Measurements from ENCODE around the gene RNF121.

Gene RNF121

DNA sequence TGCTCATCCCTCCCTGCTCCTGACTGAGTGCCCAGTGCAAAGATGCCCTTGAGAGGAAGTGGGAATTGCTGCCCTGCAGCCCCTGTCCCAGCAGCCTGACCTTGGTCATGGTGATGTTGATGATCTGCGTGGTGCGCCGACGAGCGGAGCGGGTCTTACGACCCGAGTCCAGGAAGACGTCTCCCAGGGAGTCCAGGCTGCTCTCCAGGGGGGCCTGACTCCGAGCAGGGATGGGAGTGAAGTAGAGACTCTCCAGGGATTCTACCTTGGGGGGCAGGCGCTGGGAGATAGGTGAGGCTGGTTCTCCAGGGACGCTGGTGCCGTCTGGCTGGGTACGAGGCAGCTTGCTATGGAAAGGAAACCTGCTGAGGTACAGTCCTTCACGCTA is 78.2 kb downstream of the RNF121 start:
- no peak for DNase-seq

DNA sequence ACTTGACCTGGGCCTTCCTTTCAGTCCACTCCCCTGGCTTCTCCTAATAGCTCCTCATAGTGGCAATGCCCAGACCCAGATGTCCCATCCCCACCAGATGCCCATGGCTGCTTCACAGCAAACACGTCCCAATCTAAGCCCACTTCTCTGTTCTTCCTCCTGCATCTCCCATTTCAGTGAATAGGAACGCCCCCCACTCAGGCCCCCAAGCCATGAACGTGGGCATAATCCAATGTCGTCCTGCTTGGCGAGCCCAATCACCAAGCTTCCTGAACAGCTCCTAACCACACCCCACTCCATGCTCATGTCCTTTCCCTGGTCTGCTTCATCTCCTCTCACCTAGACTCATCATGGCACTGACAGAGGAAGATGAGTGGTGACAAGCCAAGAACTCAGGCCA is 78.7 kb downstream of the RNF121 start:
- DNase-seq, result no peak

DNA sequence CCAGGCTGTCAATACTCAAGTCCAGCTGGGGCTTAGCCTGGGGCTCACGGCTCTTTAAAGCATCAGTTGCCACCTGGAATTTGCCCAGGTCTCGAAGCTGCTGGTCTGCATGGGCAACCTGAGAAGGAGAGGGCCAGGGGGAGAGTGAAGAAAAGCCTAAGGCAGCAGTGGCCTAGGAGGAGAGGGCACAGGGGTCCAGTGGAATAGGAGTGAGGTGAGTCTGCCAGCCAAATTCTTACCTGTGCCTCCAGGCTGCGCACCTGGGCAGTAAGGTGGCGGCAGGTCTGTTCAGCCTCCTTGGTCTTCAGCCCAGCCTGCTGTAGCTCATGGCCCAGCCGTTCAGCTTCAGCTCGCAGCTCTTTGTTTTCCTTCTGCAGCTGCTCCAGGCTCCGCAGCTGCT is 79.9 kb downstream of the RNF121 start:
- DNase-seq, result no peak

DNA sequence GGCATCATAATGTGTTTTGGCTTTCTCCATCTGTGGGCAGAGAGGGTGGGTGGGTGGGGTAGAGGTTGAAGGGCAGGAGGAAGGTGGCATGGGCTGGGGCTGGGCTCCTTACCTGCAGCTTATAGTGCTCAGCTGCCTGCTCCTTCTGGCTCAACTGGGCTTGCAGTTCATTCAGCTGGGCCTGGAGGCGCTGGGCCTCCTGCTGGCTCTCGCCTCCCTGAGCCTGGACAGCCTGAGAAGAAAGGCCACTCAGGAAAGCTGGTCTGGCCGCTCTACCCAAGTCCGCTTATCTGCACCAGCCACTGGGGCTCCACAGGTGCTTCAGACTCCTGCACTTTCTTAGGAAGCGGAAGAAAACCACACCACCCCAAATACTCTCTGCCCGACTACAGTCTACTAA is 80.3 kb downstream of the RNF121 start:
- DNase-seq, result no peak

DNA sequence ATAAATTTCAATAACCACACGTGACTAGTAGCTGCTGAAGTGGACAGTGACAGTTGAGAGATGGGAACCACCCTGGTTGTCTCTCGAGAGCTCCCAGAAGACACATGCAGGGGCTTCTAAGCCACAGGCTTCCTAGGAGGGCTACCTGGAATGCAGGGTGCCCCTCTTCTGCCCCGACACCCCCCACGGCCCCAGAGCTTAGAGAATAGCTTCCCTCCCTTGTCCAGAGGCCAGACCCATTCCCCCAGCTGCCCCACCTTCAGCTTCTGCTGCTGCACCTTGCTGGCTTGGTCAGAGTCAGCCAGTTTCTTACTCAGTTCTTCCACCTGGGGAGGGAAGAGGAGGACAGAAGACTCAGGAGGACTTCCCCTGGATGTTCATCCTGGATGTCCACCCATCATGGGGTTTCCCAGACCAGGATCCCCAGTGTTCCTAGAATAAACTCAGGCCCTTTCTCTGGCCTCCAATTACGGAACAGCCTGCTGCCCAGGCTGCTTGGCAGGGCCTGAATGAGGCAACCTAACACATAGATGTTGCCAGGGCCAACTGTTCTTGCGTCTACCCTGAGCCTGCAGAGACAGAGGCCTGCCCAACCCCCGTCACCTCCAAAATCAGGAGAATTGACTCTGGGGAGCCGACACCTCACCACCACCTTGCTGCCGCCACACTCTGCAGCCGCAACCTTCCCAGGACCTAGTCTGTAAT is 81.8 kb downstream of the RNF121 start:
- DNase-seq, result no peak

DNA sequence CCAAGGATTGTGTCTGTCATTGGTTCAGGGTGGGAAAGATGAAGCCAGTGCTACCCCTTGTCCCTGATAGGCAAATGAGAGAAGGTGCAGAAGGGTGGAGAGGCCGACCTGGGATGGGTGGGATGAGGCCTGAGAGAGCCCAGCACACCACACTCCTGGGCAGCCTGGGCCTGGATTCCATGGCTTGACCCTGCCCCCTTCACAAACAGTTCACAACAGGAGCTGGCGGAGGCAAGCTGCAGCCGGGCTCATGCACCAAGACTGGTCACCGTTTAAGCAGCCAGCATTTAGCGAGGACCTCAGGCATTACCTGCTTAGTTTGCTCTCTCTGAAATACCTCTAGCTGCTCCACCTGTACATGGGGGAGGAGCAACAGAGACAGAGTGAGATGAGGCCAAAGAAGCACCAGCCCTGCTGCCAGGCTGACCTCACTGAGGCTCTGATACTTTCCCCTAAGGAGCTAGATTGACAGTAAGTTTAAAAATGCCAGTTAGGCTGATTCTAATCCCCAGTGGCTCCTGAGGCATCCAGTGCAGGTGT is 83.3 kb downstream of the RNF121 start:
- DNase-seq, result no peak

DNA sequence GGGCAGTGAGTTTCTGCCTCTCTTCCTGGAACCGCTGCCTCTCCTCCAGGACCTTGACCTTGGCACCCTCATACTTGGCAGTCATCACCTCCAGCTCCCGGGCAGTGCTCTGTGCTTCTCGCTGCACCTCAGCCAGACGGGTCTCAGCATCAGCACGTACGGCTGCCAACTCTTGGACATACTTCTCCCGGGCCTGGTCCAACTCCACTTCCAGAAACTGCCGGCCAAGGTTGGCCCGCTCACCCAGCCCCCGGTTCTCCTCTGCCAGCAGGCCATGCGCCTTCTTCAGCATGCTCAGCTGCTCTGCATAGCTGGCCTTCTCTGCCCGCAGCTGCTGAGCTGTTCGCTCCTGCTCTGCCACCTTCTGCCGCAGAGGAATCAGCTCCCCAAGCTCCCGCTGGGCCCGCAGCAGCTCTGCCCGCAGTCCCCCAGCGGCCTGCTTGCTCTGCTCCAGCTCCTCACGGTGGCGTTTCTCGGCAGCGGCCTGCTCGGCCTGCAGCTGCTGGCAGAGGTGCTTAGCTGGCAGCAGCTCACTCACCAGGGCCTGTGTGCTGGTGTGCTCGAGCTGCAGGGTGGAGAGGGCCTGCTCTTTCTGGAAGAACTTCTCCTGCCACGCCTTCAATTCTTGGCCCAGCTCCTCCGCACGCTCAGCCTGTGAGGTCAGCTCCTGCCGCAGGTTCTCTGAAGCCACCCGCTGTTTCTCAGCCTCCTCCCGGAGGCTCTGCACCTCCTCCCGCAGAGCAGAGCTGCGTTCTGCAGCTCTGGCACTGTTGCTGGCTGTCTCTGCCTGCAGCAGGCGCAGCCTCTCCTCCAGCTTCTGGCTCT is 84.3 kb downstream of the RNF121 start:
- no peak for DNase-seq

DNA sequence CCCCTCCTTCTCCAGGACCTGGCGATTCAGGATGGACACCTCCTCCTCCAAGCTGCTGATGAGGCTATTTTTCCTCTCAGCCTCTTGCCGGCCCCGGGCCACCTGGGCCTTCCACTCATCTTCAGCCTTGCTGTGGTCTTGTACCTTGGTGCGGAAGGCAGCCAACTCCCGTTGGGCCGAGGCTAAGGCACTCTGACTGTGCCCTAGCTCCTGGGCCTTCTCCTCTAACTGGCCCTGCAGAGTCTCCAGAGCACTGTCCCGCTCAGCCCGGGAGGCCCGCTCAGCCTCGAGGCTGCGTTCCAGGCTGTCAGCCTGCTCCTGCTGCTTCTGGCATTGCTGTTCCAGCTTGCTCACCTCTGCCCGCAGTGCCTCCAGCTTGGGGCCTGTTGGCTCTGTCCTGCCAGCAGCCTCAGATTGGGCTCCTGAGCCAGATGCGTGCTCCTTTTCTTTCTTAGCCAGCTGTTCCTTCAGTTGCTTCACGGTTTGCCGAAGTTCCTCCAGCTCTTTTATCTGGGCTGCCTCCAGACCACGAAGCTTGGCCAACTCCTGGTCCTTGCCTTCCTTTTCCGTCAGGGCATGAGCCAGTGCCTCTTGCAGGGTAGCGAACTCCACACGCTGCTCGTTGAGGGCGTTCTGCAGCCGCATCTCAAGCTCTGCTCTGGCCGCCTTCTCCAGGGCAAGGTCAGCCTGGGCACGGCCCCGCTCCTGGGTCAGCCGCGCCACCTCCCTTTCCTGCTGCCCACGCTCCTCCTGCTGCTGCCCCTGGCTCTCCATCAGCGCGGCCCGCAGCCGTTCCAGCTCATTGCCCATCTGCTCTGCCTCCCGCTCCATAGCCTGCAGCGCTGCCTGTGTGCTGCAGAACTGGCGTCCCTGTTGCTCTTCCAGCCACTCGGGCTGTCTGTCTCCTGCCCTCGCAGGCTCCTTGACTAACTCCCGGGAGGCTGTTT is 85.2 kb downstream of the RNF121 start:
- DNase-seq, result no peak

DNA sequence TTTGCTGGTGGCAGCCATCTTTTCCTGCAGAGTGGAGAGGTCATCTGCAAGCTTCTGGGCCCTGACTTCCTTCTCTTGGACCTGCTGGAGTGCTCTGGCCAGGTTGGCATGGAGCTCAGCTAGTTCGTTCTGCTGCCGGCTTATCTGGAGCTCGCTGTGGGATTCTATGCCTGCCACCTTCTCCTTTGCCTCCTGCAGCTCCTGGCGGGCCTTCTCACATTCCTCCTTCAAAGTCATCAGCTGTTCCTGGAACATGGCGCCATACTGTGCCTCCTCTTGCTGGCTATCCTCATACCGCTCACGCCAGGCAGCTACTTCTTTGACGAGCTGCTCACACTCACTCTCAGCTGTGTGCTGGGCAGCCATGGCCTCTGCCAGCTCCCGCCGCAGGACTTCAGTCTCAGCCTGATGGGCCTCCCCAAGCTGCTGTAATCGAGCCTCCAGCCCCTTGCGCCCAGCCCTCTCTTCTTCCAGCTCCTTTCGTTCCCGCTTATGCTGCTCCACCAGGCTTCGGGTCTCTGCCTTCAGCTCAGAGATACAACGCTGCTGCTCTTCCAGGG is 86.0 kb downstream of the RNF121 start:
- no peak for DNase-seq

DNA sequence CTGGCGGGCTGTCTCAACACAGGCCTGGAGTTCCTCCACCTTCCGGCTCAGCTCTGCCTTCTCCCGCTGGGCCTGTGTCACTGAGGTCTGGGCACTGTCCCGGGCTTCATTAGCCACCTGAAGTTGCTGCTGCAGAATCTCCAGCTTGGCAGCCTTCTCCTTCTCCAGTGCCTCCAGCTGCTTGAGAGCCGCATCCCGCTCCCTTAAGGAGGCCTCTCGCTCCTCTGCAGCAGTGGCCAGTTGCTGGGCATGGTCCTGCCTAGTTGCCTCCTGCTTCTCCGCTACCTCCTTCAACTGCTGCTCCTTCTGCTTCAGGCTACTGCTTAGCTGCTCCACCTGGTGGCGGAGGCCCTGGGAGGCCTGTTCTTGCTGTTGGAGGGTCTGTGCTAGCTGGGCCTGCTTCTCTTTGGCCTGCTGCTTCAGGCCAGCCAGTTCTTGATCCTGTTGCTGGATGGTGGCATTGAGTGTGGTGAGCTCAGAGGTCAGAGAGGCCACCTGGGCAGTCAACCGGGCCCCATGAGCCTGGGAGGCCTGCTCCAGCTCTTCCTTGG is 86.7 kb downstream of the RNF121 start:
- no peak for DNase-seq

DNA sequence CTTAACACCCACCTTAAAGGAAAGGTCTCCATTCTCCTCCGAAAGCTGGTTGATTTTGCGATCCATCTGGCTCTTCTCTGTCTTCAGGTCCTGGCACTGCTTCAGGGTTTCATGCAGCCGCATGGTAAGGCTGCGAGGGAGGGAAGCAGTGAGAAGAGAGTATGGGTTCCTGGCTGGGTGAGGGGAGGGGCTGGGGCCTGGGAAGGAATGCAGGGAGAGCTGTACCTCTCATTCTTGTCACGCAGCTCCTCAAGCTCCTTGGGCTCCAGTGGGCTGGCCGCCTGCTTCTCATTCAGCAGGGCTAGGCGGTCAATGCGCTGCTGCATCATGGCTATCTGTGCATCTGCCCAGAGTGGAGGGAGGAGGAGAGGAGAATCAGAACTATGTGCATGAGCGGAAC is 89.3 kb downstream of the RNF121 start:
- no peak for DNase-seq

DNA sequence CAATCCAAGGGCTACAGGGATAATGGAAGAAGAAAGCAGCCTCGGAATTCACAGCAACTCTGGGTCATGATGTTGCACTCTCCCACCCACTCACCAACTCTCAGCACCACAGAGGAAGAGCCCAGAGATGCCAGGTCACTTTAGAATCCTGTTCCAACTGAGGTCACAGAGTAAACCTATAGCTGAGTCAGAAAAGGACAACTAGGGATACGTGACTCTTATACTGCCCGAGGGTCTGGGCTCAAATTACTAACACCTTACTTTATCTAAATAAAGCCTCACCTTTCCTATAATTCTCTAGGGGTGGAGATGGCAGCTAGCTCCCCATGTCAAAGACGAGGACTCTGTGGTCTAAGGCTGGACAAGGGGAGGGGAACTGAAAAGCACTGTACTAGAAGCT is 94.5 kb downstream of the RNF121 start:
- DNase-seq, result no peak

DNA sequence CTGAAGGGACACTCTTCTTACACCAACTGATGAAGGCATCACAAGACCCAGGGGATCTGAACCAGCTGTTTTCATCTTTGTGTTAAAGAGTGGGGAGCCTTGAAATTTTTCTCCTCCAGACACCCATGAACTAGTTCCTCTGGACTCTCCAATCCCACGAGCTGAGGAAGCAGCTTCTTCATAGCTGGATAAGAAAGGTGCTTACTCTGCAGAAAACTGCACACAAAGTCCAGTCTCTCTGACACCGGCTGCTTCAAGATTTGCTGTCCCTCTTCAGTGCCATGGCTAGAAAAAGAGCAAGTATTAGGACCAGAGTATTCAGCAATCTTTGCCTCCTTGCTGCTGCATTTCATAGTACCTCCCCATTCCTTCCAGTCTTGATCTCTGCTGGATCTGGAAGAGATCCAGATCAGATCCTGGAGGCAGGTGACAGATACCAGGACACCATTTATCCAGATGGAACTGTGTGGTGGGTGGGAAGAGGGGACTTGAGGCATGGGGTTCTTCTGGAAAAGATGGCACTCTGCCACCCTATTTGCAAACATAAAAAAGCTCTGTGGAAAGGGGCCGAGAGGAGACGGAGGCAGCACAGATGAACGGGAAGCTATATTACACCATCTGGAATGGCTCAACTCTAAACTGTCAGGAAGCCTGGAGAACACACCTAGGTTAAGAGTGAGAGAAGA is 95.4 kb downstream of the RNF121 start:
- DNase-seq, result no peak

DNA sequence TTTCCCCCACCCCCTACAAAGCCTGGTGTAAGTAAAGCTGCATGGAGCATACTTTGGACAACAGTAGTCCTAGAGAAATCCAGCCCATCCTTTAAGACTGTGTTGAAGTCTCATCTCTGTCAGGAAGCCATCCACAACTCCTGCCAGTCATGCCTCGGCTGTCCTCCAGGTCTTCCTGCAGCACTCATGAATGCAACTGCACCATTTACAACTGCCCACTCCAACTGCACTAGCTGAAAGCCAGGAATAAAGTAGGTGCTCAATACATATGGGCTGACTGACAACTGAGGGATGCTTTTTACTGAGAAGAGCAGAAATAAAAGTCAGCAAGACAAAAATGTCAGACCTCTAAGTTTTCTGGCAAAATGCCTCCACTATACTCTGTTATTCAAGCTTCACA is 97.2 kb downstream of the RNF121 start:
- no peak for DNase-seq

DNA sequence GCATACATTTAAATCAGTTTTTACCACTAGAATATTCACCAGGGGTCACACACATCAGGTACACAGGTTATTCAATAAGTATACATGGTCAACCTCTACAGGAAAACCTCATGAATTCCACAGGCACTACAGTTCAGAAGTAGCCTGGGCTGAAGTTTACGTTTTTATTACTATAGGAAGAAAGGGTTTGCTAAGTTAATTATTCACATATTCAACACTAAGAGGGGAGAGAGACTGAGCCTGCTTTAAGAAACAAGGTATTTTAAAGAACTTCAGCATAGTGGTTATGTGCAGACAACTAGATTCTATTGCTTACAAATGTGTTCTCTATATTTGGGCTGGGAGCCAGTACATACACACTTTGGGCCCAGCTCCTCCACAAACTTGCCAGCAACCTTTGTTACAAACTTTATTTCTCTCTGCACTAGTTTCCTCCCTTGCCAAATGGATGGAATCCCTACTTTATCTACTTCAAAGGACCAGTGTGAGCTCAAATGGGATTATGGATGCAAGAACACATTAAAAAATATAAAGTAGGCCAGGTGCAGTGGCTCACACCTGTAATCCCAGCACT is 101.7 kb downstream of the RNF121 start:
- DNase-seq, result no peak

DNA sequence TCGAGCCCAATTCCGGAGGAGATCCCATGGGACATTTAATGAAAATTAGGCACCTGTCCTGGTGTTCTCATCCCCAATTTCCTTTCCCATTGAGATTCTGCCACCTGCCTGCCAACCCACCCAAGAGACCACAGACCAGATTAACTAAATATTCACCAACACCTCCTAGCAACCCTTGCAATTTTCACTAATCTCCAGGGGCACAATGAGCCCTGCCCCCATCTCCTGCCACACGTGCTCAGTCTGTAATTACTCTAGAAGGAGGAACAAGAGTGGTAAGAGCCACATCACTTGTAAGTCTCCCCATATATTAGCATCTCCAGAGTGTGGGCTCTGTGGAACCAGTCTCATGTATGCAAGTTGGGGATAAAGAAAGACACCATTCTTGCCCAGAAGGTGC is 107.8 kb downstream of the RNF121 start:
- DNase-seq, result no peak

DNA sequence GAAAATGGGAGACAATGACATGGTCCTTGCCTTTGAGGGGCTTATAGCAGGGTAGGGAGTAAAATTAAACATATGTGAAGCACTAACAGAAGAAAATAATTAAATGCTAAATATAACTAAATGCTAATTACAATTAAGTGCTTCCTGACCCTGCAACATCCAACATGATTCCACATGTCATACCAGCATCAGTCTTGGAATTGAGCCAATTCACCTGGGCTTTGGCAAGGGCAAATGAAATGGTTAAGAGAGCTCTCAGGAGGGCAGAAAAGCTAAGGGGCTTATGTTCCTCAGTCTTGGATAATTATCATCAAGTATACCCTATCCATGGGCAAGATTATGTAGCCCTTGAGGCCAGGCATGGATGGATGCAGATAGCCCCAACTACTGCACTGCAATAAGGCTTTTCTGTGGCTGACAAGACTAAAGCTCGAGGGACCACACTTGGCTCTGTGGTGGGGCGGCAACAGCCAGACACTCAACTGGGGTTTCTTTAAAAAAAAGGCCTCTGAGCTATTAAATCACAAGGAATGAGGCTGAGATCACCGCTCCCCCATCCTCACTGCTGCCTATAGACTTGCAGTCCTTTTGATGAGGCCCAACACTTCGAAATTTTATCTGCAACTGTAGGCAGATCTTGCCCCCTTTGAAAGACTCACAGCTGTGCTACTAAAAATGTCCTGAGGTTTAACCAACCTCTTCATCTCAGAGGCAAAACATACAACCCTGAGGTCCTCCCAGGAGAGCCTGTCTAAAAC is 108.9 kb downstream of the RNF121 start:
- no peak for DNase-seq

DNA sequence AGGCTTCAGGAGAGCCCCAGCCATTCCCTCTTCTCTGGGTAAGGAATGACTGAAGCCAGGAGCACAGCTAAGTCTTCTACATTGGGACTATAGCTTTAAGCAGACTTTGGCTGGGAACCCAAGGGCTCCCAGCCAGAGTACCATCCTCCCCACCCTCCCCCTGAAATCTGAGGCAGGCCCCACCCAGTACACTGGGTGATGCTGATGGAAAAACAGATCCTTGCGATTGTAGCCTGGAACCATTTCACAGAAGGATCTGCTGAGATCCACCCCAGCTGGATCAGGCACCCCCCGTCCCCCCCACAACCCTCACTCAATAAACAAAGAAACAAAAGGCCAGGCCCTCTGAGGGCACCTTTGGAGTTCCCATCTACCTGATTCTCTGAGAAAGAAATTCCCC is 109.6 kb downstream of the RNF121 start:
- DNase-seq, result no peak

DNA sequence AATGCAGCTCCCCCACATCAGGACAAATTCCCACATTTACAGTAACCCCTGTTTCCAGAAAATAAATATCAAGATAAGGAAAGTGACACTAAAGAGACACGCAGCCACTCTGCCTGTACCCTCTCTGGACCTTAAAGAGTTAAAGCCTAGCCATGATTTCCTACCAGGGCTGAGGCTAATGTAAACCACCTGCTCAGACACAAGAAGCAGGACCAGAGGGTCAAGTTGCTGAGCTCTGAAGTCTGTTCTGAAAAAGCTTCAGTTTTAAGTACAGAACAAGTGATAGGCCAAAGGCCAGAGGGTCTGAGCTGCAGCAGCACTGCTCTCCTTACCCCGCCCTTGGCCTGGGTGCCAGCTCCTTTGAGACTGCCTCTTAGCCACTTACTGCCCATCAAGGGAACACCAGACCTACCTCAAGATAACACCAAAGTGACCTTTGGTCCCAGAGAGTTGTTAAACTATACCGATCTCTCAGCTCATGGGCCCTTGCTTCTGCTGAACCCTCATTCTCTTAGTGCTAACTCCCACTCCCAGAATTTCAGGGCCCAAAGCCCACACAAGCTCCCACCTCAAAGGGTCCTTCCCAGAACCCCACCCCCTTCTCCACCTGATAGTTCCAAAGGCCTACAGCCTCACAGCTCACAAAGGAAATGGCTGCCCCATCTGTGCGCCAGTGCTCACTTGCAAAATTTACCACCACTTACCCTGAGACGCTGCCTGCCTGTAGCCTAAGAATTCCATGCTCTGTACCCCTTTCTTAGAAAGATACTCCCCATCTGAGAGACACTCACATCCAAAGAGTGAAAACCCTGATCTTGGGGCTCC is 110.4 kb downstream of the RNF121 start:
- DNase-seq, result no peak

DNA sequence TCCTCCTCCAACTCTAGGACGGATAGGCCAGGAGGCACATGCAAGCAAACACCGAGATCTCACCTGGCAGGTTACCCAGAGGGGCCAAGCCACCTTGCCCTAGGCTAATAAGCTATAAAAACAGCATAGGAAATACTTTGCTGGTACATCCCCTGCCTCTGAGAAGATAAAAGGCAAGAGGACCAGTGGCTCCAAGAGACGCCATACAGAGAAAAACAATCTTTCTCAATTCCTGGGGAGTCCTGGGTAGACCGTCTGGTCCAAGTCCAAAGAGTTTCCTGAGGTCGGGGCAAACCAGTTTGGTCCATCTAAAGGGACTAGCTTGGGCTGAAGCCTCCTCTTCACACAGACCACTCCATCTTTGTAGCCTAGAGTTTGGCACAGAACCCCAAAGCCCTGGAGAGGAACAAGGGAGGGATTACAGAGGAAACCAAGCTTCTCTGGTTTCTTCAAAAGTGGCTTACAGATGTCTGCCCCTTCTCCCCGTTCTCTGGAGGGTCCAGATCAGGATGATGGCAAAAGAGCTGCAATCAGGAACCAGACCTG is 111.1 kb downstream of the RNF121 start:
- no peak for DNase-seq
